Colonic mucosa (tissue), 4 donors: ENCODE results near the gene SLC10A7. TPM values are rescaled to one million over a fixed set of nuclear protein-coding genes. Genes with fewer than 3 reads are reported as not detected.

ENCODE experiments used
- DNase-seq: peaks from one replicate; pipeline ENCODE4 v3.0.0-alpha.2; 2020
- H3K27ac ChIP-seq: fragments of 200-600 bp; one replicate; pipeline ENCODE4 v1.8.0; 2021
- H3K27me3 ChIP-seq: fragments of 200-600 bp; one replicate; pipeline ENCODE4 v1.8.0; 2021
- H3K36me3 ChIP-seq: fragments of 200-600 bp; one replicate; pipeline ENCODE4 v1.8.0; 2021
- H3K4me1 ChIP-seq: fragments of 200-600 bp; one replicate; pipeline ENCODE4 v1.8.0; 2021; ENCODE audit warnings: mild to moderate bottlenecking
- H3K4me3 ChIP-seq: fragments of 200-600 bp; one replicate; pipeline ENCODE4 v1.8.0; 2021
- H3K9ac ChIP-seq, 2 donors: one replicate each; pipeline ENCODE4 v1.7.0; 2013; ENCODE audit warnings: control low read depth in 2 of 2, low read depth in 2 of 2, low read length in 2 of 2
- H3K9me3 ChIP-seq: fragments of 200-600 bp; one replicate; pipeline ENCODE4 v1.8.0; 2021
- CTCF ChIP-seq: fragments of 200-600 bp; IDR thresholded peaks from one replicate; pipeline ENCODE4 v1.8.0; 2022; ENCODE audit warnings: antibody characterized with exemption, mild to moderate bottlenecking
- intact Hi-C: fragments of 100-400 bp; cut with DNase I; formaldehyde crosslinking; loops from one replicate; pipeline ENCODE4 v1.14.1; 2022
- total RNA-seq, 2 donors: library from RNA; stranded (reverse); fragmentation: NEBNext Ultra II Directional in 1 of 2; extraction: Animal tissue kit (Norgen Biotek cat#: 25700) in 1 of 2; gene quantifications; one replicate each; pipeline ENCODE4 v1.2.1, GENCODE V29; 2021
- donor health status: healthy.
- donor health status: DM: no; HTN: no; CAD: no.
- donor health status: DM: no; HTN: no; CAD: no.

SLC10A7 gene
- total RNA-seq, 2 donors from 2014 or later, result 17.4 to 19.2 TPM

GRCh38 chr4:146244496-146244895 lies 277.2 kb downstream of the SLC10A7 start:
- Histone ChIP-seq H3K27ac (no peak overlapping the region), H3K36me3 (no peaks in the 10 kb centered on the region), H3K4me1 (peaks cover 8% of the 10 kb centered on the region), H3K9ac (no peak overlapping the region), H3K4me3 (no peak overlapping the region), H3K27me3 (no peaks in the 10 kb centered on the region), H3K9me3 (no peaks in the 10 kb centered on the region)
- no peak for TF ChIP-seq CTCF
- intact Hi-C loops, result no loop called here
- DNase-seq, result no peak

DNA sequence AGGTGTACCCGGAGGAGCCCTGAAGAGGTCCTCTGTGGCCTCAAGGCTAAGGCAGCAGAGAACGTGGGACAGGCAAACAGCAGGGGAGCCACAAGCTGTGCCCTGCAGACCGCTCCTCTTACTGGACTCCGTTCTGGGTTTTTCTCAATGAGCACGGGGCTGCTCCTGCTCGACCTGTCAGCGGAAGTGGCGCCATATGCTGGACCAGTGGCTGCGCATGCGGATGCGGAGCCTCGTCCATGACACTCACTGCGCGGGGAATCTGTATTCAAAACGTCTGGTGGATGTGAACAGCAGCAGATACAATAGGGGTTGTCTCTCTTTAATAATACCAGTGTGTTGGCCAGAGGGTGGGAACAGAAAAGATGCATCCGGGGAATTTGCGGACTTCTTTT lies 277.9 kb downstream of the SLC10A7 start:
- no peak for DNase-seq
- Histone ChIP-seq H3K27me3 (no peaks in the 10 kb centered on the region), H3K9me3 (no peaks in the 10 kb centered on the region), H3K27ac (no peak overlapping the region), H3K4me3 (no peak overlapping the region), H3K36me3 (no peaks in the 10 kb centered on the region), H3K4me1 (peaks cover 8% of the 10 kb centered on the region), H3K9ac (no peak overlapping the region)
- intact Hi-C loops, result no loop called here
- TF ChIP-seq CTCF, result no peak

DNA sequence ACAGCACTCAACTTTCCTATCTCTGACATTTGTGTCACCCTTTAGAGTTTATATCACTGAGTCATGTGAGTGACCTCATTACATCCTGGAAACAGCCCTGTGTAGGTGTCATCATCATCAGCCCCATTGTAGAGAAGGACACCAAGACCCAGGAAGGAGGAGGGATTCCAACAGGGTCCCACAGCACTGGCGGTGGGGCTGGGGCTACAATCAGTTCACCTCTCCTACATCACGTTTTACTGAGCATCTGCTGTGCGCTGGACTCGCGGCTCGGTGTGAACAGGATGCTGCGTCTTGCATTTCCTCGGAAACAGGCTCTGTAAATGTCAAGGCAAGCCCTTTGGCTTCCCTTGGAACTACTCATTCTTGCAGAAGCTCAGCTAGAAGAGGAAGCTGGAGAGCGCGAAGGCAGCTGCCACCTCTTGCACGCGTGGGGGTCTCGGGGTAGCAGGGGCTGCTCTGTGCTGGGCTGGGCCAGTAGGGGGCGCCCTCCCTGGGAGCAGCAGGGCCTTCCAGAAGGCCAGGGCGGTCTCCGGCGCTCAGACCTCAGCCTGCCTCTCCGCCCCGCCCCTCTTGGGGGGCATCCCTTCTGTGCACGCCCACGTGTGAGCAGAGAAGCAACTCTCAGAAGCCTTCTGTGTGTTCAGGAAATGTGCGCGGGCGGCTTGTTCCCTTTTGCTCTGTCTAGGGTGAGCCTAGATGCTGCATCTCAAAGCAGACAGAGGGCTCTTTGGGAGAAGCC lies 278.4 kb downstream of the SLC10A7 start:
- Histone ChIP-seq H3K4me3 (no peak overlapping the region), H3K9me3 (no peaks in the 10 kb centered on the region), H3K9ac (no peak overlapping the region), H3K4me1 (peaks cover 8% of the 10 kb centered on the region), H3K36me3 (no peaks in the 10 kb centered on the region), H3K27me3 (no peaks in the 10 kb centered on the region), H3K27ac (no peak overlapping the region)
- intact Hi-C loops, result no loop called here
- no peak for DNase-seq
- peak; percentile 34 for TF ChIP-seq CTCF

DNA sequence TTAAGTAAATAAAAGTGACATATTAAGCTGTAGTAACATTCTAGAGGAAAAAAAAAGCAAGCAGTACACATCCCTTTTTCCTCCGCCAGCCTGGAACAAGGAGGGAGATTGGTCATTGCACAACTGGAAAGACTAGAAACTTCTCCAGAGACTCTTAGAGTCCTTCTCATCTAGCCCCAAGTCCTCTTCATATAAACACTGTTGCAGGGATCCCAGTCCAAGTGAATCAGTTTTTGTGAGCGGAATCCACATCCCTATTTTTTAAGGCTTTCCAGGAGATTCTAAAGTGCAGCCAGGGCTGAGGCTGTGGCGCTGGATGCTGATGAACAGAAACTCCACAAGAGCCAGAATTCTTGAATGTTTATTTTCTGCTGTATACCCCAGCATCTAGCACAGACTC lies 283.6 kb downstream of the SLC10A7 start:
- intact Hi-C loops, result no loop called here
- peaks cover 6% of the 10 kb centered on the region for H3K4me1 ChIP-seq
- no peak overlapping the region for H3K4me3 ChIP-seq
- no peaks in the 10 kb centered on the region for H3K36me3 ChIP-seq
- H3K9ac ChIP-seq, result no peak overlapping the region
- no peak overlapping the region for H3K27ac ChIP-seq
- no peaks in the 10 kb centered on the region for H3K9me3 ChIP-seq
- no peaks in the 10 kb centered on the region for H3K27me3 ChIP-seq
- TF ChIP-seq CTCF, result no peak
- DNase-seq, result no peak

DNA sequence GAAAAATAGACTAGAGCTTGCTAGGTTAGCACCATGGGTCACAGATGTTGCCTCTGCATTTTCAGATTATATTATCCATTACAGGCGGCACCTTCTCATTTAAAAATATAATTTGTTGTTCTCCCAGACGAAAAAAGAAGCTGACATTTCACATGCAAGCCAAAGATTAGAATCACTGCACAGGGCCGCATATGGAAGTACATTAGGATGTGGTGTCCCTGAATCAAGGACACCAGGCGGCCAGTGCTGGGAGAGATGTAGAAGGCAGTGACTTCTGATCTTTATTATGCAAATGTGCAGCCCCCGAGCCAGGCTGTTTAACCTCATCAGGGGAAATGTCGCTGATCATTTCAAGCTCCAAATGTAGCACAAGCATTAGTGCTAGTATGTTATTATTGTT lies 284.6 kb downstream of the SLC10A7 start:
- Histone ChIP-seq H3K27ac (no peak overlapping the region), H3K27me3 (no peaks in the 10 kb centered on the region), H3K4me1 (no peaks in the 10 kb centered on the region), H3K36me3 (no peaks in the 10 kb centered on the region), H3K9ac (no peak overlapping the region), H3K4me3 (no peak overlapping the region), H3K9me3 (no peaks in the 10 kb centered on the region)
- DNase-seq, result no peak
- intact Hi-C loops, result no loop called here
- no peak for TF ChIP-seq CTCF
